ENCODE data around the gene KRTAP16-1. TPM values are rescaled to one million over a fixed set of nuclear protein-coding genes. Genes with fewer than 3 reads are reported as not detected.

KRTAP16-1 gene
- total and polyA plus RNA-seq, 2 donors (not counting 3 experiments of a cell fraction or from before 2014, with no cell fraction given): not detected

GRCh38 chr17:41302981-41303380 lies 6.1 kb downstream of the KRTAP16-1 start:
- intact Hi-C loops (cut with micrococcal nuclease): no loop called here
- no TSS peak for BruUV-seq (replicated peaks)
- CTCF ChIA-PET: interaction anchor here (1.5 kb wide), 1 partner anchor 20 kb away, joined by 4 read pairs; no protein-coding TSS in a partner anchor

More at GRCh38 chr17:41302981-41303380, 6.1 kb downstream of the KRTAP16-1 start:
- POLR2A ChIA-PET: no interaction called here
- no peaks in the 10 kb centered on the region for H3K9me3 ChIP-seq (replicated peaks; ENCODE audit: control insufficient read depth, insufficient read depth, low read length)
- no peaks in the 10 kb centered on the region for H3K9me1 ChIP-seq (replicated peaks; ENCODE audit: control insufficient read depth, extremely low read depth, insufficient read depth, low read length)
- no peak overlapping the region for H3K4me2 ChIP-seq (ENCODE audit: insufficient read depth, low read length)
- no peaks in the 10 kb centered on the region for H3K36me3 ChIP-seq (ENCODE audit: control insufficient read depth in 2 of 2, extremely low read depth in 1 of 2, insufficient read depth in 2 of 2, low read length in 2 of 2)
- H3K4me1 ChIP-seq (ENCODE audit: control insufficient read depth, extremely low read depth, insufficient read depth, low read length): no peaks in the 10 kb centered on the region
- H3K27ac ChIP-seq (ENCODE audit: insufficient read depth, low read depth, low read length): no peak overlapping the region
- dilution Hi-C loops (cut with MboI; ENCODE audit: extremely low pct_ligation_motif_present, low sequenced_read_pairs): no loop called here
- no peak for FAIRE-seq
- no peak overlapping the region for H3K4me3 ChIP-seq (replicated peaks in 1 of 3; ENCODE audit: insufficient read depth in 1 of 3, low read depth in 1 of 3, low read length in 3 of 3)
- H4K20me1 ChIP-seq (replicated peaks; ENCODE audit: control insufficient read depth, extremely low read depth, insufficient read depth, low read length): no peaks in the 10 kb centered on the region
- no peak for TF ChIP-seq MAX (IDR thresholded peaks at IDR 0.05; ENCODE audit: insufficient read depth, insufficient read length)
- TF ChIP-seq JUN (IDR thresholded peaks at IDR 0.05; ENCODE audit: borderline replicate concordance, insufficient read depth, insufficient read length, low read depth): no peak
- TF ChIP-seq CTCF (IDR thresholded peaks at IDR 0.05; ENCODE audit: extremely low read depth in 1 of 2, insufficient read depth in 1 of 2, low read depth in 1 of 2, low read length in 2 of 2): no peak
- no peak for TF ChIP-seq MYC (IDR thresholded peaks at IDR 0.05; ENCODE audit: low read depth, low read length)
- no peak for TF ChIP-seq POLR2A (IDR thresholded peaks at IDR 0.05; ENCODE audit: low read depth, low read length)
- no peak for TF ChIP-seq POLR2AphosphoS5 (IDR thresholded peaks at IDR 0.05; ENCODE audit: insufficient read depth, low read depth, low read length)
- no peak for TF ChIP-seq GATA2 (IDR thresholded peaks at IDR 0.05; ENCODE audit: insufficient read depth, insufficient read length, low read depth, low read length)
- TF ChIP-seq EZH2 (IDR thresholded peaks at IDR 0.05; ENCODE audit: borderline replicate concordance, low read depth, low read length, severe bottlenecking): no peak
- TF ChIP-seq FOS (IDR thresholded peaks at IDR 0.05; ENCODE audit: borderline replicate concordance, insufficient read depth, low read length): no peak
- H3K79me2 ChIP-seq (ENCODE audit: control insufficient read depth, insufficient read depth, low read length): no peaks in the 10 kb centered on the region
- no peak overlapping the region for H2AFZ ChIP-seq (ENCODE audit: low read depth, low read length)
- no peak for DNase-seq (ENCODE audit: low read depth, low spot score)
- H3K27me3 ChIP-seq (ENCODE audit: control insufficient read depth in 2 of 2, insufficient read depth in 2 of 2, low read length in 2 of 2): no peaks in the 10 kb centered on the region
- no peak overlapping the region for H3K9ac ChIP-seq (replicated peaks; ENCODE audit: extremely low read depth, insufficient read depth, low read length)

Data from endothelial cell of umbilical vein (primary cell).